IPS-11a (cell line): ENCODE results near the gene MYBBP1A.

Source experiments
- H3K4me3 ChIP-seq: one replicate; pipeline ENCODE4 v1.5.1; 2013; ENCODE audit warnings: low read depth, low read length, control low read depth

The MYBBP1A gene

DNA sequence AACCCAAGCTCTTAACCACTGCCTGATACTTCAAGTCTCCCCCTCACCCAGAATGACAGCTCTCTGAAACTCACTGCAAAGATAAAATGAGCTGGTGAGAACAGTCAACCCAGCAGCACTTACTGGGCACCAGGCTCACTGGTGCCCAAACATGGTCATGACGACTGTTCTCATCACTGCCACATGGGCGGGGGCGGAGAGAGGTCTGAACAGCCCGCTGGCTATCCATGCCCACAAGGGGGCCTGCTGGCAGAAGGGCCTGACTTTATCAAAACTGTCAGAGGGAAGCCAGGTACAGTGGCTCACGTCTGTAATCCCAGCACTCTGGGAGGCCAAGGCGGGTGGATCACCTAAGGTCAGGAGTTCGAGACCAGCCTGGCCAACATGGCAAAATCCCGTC lies 4.0 kb downstream of the MYBBP1A start:
- no peak overlapping the region for H3K4me3 ChIP-seq

DNA sequence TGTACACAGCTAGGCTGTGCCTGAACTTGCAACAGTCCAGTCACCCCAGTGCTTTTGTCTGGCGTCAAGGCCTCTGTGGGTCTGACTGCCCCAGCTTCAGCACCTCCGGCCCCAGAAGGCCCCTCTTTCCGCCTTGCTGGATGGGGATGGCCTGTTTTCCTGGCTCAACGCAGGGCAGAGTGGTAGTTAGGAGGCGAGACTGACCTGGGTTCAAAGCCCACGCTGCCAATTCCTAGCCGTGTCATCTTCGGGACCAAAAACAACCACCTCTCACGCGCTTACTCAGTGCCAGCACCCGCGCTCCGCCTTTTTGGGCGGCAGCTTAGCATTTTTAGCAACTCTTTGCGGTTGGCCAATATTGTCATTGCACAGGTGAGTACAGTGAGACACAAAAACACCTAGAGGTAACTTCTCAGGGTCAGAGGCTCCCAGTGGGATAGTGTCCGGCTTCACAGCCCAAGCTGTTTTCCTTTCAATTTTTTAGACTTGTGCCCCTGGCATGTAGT lies 4.6 kb downstream of the MYBBP1A start:
- no peak overlapping the region for H3K4me3 ChIP-seq

DNA sequence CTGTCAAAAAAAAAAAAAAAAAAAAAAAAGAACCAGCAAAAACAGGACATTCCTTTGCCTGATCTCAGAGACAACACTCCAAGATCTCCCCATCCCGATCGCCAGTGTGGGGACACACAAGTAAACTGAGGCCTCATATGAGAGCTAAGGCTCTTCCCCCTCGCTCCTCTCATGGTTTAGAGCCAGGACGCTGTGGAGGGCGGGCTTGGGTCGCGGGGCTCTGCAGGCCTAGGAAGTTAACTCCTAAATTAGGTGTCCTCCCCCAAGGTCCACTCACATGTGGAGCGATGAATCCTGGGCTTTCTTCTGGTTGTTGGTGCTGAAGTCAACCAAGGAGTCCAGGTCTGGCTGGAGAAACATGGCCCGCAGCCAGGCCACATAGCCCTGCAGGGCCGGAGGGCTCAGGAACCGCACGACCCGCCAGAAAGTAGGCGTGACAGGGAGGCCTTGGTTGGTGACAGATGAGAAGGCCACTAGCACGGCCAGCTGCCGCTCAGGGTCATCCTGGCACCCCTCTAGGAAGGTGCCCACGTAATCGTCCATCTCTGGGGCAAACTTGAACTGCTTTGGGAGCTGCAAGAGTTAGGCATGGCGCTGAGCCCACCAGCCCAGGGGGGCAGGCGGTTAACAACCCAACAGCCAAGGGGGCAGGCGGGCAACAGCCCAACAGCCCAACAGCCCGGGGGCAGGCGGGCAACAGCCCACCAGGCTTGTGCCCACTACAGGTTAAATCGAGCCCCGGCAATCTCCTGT lies 5.2 kb downstream of the MYBBP1A start:
- no peak overlapping the region for H3K4me3 ChIP-seq

DNA sequence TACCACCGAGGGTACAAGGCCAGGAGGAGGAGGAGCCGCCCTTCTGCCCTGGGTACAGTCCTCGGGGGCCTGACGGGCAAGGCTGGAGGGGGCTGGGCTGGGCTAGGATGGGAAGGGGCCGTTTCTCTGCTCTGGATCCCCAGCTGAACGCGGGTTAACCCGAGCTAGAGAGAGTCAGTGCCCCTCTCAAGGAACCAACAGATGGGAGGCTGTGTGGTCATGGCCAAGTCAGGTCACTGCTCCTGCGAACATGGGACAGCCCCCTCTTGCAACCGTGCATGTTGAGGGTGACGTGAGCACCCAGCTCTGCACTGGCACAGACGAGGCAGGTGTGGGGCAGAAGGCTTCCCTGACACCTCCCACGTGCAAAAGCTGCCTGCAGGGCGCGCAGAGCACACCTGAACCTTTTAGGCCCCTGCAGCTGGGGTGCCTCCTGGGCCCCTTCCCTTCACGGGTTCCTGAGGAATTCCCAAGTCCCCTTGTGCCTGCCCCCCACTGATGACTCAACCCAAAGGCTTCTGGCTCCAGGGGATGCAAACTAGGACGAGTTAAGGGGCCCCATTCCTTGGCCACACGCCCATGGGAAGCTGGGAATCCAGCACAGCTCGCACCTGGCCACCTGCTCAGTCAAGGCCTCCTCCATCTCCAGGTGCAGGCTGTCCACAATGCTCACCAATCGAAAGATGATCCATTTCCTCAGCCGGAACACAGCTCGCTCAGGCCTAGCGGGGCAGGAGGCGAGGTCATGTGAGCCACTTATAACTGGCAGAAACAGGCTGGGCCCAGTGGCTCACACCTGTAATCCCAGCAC lies 6.3 kb downstream of the MYBBP1A start:
- H3K4me3 ChIP-seq: no peak overlapping the region

DNA sequence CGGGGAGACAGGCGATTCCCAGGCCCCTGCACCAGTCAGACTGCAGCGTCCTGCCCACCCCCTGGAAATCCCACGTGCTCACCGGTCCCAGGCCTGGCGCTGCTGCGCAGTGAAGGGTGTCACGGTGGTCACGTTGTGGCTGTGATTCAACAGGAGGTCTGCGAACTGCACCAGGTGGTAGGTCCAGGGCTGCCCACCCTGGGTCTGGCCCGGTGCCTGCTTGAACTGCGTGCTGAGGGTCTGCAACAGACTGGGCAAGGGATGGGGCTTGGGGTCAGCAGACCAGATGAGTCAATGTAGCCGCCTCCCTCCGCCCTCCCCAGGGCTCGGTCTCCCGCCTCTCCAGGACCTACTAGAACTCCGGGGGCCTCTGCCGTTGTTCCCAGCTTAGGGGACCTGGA lies 7.1 kb downstream of the MYBBP1A start:
- H3K4me3 ChIP-seq: no peak overlapping the region

DNA sequence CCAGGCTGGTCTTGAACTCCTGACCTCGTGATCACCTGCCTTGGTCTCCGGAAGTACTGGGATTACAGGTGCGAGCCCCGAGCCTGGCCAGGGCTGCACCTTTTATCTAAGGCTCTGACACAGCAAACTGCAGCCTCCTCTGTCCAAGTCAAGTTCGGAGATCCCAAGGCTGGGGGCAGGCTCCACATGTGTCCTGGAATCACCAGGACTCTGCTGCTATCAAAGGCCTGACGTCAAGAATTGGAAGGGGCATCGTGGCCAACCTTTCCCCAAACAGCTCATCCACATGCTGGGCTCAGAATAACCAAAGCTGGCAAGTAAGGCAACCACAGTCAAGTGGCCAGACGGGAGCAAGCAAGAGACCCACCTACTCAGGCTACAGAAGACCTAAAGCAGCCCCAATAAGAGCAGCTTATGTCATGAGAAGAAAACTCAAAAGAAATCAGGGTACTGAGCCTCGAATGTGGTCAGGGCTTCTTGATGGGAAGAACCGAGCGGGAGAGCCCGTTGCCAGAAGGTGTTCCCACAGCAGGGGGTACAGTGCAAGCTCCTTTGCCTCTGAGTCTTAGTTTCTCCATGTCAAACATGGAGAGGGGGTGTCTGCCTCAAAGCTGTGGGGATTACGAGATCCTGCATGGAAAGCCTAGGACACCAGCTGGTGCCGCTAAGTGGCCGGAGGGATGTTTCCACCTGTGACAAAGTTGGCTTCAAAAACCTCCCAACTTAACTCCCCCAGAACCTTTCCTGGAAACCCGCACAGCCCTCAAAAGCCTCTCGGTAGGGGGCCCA lies 7.9 kb downstream of the MYBBP1A start:
- H3K4me3 ChIP-seq: no peak overlapping the region

DNA sequence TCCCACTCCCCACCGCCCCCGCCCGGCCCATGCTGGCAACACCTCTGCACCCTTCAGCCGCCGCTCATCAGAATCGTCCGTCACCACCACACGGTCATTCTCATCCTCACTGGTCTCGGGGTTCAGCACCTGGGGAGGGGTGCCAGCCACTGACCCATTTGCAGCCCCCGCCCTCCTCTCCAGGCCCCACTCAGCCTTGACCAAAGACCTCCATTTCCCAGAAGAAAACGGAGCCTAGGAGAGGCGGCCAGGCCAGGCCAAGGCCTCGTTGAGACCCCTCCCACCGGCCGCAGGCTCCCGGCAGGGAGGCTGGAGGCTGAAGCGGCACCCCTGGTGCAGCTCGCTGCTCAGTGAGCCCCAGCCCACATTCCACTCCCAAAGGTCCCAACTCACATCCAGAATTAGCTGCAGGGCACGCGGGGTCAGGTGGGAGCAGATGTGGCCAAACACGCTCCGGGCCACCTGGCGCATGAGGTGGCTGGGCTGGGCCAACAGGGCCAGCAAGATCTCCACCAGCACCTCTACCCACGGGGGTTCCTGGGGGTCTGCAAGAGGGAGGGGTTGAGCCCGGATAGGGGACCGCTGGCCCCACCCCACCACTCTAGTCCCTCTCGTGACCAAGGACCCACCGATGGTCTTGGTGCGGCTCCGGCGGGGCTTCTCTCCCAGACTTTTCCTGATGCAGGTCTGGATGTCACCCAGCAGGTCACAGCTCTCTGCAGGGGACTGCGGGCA lies 9.8 kb downstream of the MYBBP1A start:
- no peak overlapping the region for H3K4me3 ChIP-seq

DNA sequence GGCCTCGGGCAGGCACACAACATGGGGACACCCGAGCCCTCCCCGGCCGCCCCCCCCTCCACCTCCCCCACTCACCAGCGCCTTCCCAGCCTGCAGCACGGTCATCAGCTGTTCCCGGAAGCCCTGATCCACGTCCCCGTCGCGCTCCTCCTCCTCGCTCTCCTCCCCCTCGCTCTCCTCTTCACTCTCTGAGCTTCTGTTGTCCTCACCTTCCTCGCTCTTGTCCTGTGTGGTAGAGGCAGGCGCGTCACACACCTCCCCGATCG lies 10.3 kb downstream of the MYBBP1A start:
- no peak overlapping the region for H3K4me3 ChIP-seq

DNA sequence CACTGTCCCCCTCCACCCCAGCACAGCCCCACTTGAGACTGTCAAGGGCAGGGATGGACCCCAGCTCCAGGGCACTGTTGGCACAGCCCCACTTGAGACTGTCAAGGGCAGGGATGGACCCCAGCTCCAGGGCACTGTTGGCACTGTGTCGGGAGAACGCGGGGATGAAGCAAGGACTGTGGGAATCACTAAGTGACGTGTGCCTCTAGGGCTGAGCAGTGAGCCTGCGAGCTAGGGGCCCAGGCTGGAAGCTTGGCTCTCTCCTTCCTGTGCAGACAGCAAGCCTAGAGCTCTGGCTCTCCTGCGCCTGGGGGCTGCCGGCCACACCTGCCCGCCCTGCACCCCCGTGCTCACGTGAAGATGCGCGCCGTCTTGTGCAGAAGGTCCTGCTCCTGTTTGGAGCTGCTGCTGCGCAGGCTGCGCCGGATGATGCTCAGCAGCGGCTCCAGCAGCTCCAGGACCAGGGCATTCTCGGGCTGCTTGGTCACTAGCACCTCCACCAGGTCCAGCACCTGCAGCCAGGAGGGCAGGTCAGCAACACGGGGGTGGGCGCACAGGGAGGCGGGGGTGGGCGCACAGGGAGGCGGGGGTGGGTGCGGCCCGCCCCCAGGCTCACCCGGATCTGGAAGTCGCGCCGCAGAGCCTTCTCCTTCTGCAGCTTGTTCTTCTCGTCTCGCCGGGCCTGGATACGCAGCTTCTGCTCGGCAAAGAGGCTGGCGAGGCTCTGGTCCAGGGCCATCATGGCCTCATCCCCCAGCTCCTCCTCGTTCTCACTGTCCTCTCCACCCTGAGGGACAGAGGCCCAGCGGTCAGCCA lies 10.8 kb downstream of the MYBBP1A start:
- no peak overlapping the region for H3K4me3 ChIP-seq

DNA sequence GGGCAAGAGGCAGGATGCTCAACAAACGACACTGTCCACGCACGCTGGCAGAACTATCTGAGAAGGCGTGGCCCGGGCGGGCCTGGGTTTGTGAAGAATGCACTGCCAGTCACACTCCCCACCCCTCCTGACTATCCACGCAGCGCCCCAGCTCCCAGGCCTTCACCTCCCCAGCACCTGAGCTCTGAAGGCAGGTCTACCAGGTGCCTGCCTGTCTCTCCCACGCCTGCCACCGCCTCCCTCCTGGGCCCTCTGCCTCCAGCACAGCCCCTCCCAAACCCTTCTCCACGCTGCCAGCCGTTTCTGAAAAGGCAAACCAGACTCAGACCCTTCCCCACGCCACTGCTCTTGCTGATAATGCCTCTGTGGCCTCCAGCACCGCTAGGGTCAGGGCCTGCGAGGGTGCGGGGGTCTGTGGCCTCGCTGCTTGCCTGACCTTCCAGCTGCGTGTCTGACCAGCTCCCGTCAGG lies 11.6 kb downstream of the MYBBP1A start:
- no peak overlapping the region for H3K4me3 ChIP-seq

DNA sequence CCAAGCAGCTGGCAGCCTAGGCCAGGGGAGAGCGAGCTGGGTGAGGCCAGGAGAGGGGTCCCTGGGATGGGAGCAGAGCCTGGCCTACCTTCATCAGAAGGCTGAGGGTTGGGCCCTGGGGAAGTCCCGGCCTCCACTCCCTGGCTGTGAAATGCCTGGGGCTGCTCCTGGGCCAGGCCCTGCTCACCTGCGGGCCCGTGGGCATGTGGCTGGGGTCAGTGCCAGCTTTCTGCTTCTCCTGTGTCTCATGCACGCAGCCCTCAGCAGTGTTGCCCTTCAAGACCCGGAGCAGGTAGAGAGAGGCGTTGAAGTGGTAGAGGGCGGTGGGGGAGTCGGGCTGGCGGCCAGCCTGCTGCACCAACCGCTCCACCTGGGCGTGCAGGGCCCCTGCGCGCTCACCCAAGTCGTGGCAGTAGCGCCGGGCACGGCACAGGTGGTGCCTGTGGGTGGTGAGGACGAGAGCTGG lies 12.4 kb downstream of the MYBBP1A start:
- no peak overlapping the region for H3K4me3 ChIP-seq

DNA sequence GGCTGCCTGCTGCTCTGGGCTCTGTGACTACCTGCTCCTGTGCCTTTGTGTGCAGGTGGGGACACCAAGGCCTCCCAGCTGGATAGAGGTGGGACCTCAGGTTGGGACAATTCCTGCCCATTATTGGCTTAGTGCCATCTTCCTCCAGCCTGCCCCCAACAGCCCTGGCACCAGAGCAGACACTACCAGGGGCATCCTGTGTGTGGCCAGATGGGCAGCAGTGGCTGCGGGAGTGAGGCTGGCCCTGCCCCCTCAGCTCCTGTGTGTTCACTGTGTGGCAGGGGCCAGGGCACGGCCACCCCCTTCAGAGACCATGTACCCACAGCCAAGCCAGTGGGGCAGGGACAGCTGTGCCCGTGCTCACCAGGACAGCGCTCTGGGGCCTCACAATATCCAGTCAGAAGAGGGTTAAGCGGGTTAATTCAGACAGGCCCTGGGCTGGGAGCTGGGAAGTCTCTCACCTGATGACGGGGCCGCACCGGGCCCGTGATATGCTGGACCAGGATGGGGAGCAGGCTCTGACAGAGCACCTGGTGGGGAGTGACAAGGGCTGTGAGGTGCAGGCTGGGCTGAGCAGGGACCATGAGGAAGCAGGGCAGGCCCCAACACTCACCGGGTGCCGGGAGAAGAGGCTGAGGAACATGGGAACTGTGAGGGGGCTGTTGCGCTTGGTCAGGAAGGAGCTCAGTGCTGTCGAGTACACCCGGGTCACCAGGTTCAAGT lies 13.0 kb downstream of the MYBBP1A start:
- H3K4me3 ChIP-seq: no peak overlapping the region

DNA sequence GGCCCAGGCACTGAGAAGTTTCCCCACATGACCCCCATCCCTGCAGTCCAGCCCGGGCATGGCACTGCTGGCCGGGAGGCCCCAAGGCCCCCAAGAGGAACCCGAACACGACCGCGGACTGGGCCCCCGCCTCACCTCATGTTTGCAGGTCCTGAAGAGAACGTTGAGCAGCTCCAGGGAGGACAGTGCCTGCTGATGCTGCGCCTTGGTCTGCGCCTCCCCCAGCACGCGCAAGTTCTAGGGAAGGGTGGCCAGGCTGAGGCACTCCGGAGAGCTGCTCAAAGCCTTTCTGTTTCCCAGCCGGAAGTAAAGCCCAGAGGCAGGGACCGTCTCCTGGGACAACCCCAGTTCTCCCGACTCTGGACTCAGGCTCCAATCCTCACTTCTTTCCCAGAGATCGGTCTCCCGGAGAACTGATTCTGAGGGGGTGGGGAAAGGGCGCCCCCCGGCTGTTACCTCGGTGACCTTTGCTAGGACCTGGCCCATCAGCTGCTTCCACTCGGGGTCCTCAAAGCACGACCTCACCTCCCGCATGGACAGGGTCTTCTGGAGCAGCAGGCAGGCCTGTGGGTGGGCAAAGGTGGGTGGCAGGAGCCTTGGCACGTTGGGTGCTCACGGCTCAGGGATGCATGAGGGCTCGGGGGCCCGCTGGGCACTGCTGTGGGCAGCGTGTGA lies 13.7 kb downstream of the MYBBP1A start:
- H3K4me3 ChIP-seq: no peak overlapping the region

DNA sequence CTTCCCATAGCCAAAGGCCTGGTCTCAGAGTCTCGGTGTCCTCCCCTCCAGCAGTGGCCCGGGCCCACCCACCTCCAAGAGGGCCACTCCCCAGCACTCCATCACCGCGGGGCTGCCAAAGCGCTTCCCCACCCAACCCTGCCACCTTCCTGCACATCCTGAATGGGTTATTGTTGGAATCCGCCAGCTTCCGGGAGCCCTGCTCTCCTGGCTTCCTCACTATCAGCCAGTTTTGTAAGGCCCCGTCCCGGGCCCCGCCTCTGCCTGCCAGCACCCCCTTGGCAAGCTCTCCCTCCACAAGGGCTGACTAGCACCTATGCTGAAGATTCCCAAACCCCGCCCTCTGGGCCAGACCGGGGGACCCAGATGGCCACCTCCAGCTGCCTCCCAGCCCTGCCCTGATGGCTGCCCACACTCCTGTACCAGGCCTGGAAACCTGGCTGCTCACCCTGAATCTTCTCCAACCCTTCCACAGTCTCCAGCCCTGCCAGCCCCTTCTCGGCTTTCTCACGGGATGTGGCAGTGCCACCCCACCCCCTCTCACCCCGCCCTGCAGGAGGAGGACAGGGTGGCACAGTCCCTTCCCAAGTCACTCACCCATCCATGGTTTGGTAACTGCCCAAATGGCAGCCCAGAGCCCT lies 14.4 kb downstream of the MYBBP1A start:
- no peak overlapping the region for H3K4me3 ChIP-seq

DNA sequence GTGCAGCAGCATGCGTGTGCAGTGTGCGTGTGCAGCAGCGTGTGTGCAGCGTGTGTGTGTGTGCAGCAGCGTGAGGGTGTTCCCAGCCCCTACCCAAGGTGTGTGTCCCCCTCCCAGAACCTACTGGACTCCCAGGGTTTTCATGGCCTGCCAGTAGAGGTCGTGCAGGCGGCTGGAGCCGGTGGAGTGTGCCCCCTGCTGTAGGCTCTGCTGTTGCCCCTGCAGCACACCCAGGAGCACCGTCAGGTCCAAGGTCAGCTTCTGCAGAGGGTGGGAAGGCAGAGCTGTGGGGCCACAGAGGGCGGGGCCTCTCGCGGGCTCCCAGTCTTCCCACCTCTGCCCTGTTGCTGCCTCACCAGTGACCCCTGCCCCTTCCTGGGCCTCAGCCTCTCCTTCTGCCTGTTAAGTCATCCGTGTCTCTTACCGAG lies 14.9 kb downstream of the MYBBP1A start:
- H3K4me3 ChIP-seq: no peak overlapping the region

DNA sequence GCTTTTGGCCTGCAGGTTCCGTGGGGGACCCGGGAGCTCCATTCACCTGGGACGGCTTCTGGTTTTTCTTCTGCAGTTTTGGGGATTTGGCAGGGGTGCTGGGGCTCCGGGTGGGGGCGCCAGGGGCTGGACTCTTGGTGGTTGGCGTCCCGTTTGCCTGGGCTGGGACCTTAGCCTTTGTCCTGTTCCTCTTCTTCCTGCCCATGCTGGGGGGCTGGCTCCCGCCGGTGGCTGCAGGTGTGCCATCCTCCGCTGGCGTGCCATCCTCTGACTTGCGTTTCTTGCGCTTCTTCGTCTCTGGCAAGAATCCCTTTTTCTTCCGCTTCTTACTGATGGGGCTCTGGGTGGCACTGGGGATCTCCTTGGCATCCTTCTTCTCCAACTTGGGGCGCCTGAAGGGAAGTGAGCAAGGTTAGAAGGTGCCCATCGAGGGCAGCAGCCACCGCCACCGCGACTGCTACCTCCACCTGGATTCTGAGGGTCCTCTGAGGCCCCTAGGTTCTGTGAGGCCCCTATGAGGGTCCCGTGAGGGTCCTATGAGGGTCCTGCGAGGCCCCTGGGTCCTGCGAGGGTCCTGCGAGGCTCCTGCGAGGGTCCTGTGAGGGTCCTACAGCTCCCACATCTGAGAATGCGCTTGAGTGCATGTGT lies 15.5 kb downstream of the MYBBP1A start:
- H3K4me3 ChIP-seq: no peak overlapping the region

DNA sequence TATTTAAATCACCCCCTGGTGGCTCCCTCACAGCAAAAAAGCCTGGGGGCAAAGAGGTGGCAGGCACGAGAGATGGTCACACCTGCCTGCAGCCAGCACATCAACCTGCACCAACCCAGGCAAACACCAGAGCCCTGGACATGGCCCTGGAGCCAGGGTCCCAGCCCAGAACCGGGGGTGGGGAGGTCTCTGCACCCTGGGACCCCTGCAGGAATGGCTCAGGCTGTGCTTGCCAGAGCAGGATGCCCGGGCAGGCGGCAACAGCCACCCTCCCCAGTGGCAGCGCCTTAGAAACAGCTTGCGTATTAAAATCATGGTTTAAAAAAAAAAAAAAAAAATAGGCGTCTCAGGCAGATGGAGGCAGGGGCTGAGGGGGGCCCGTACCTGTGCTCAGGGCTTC lies 16.2 kb downstream of the MYBBP1A start:
- no peak overlapping the region for H3K4me3 ChIP-seq
